Mesothelial cell of epicardium (in vitro differentiated cells): ENCODE measurements around the gene CLEC1A. TPM values are rescaled to one million over a fixed set of nuclear protein-coding genes. Genes with fewer than 3 reads are reported as not detected.
A peak's percentile ranks its signal among the peaks of the same experiment; 100 is the strongest.

Source experiments
- DNase-seq, 2 experiments: peaks; one replicate each; pipeline ENCODE4 v3.0.0; 2021; ENCODE audit warnings: low spot score in 2 of 2; ENCODE audit not compliant: unreplicated experiment in 2 of 2
- H3K27ac Mint-ChIP-seq: 2 replicates; pipeline ENCODE4 v1.8.0; 2021; ENCODE audit warnings: mixed read lengths
- H3K27me3 Mint-ChIP-seq: 2 replicates; pipeline ENCODE4 v1.8.0; 2021; ENCODE audit warnings: low read depth, mixed read lengths
- H3K36me3 Mint-ChIP-seq: 2 replicates; pipeline ENCODE4 v1.8.0; 2021; ENCODE audit warnings: mixed read lengths
- H3K4me1 Mint-ChIP-seq: 2 replicates; pipeline ENCODE4 v1.8.0; 2021; ENCODE audit warnings: mixed read lengths
- H3K4me3 Mint-ChIP-seq: 2 replicates; pipeline ENCODE4 v1.8.0; 2021; ENCODE audit warnings: mild to moderate bottlenecking, moderate library complexity, mixed read lengths
- H3K9me3 Mint-ChIP-seq: 2 replicates; pipeline ENCODE4 v1.8.0; 2021; ENCODE audit warnings: mixed read lengths
- CTCF ChIP-seq: fragments of 200-600 bp; sonication (generic); IDR thresholded peaks from one replicate; pipeline ENCODE4 v1.5.0; 2021; ENCODE audit warnings: antibody characterized with exemption; ENCODE audit not compliant: unreplicated experiment
- total RNA-seq: library from RNA; stranded (reverse); gene quantifications from 3 replicates; pipeline ENCODE4 v1.2.1, GENCODE V29; 2021

Gene CLEC1A
- total RNA-seq, 1 donor from 2014 or later = 0.51 TPM

- Mint-ChIP-seq H3K27ac (peak overlapping the region; percentile 92), H3K27me3 (no peaks in the 10 kb centered on the region), H3K9me3 (peaks cover 20% of the 10 kb centered on the region), H3K4me1 (peaks cover 37% of the 10 kb centered on the region), H3K36me3 (peaks cover 7% of the 10 kb centered on the region), H3K4me3 (peak overlapping the region; percentile 42)
- no peak for TF ChIP-seq CTCF
- DNase-seq = peak in 1 of 2 experiments; percentile 43
Measured at GRCh38 chr12:10101042-10101579, 2.3 kb upstream of the CLEC1A start.

- Mint-ChIP-seq H3K9me3 (no peaks in the 10 kb centered on the region), H3K4me3 (no peak overlapping the region), H3K4me1 (peaks cover 37% of the 10 kb centered on the region), H3K27ac (peak overlapping the region; percentile 17), H3K36me3 (no peaks in the 10 kb centered on the region), H3K27me3 (no peaks in the 10 kb centered on the region)
- no peak for DNase-seq
- TF ChIP-seq CTCF = no peak
Measured at GRCh38 chr12:10097521-10097920, 1.3 kb downstream of the CLEC1A start.

GRCh38 chr12:10095971-10096370 lies 2.8 kb downstream of the CLEC1A start:
- H3K36me3 Mint-ChIP-seq = no peaks in the 10 kb centered on the region
- no peak for DNase-seq
- peaks cover 25% of the 10 kb centered on the region for H3K4me1 Mint-ChIP-seq
- no peaks in the 10 kb centered on the region for H3K27me3 Mint-ChIP-seq
- H3K9me3 Mint-ChIP-seq = no peaks in the 10 kb centered on the region
- no peak overlapping the region for H3K4me3 Mint-ChIP-seq
- no peak for TF ChIP-seq CTCF
- no peak overlapping the region for H3K27ac Mint-ChIP-seq

GRCh38 chr12:10094646-10095395 lies 4.0 kb downstream of the CLEC1A start:
- Mint-ChIP-seq H3K36me3 (no peaks in the 10 kb centered on the region), H3K27me3 (no peaks in the 10 kb centered on the region), H3K4me3 (no peak overlapping the region), H3K9me3 (no peaks in the 10 kb centered on the region), H3K4me1 (peaks cover 23% of the 10 kb centered on the region), H3K27ac (no peak overlapping the region)
- no peak for TF ChIP-seq CTCF
- DNase-seq = no peak

GRCh38 chr12:10088955-10089900 lies 9.6 kb downstream of the CLEC1A start:
- Mint-ChIP-seq H3K9me3 (peaks cover 21% of the 10 kb centered on the region), H3K27ac (no peak overlapping the region), H3K27me3 (no peaks in the 10 kb centered on the region)

More at GRCh38 chr12:10088955-10089900, 9.6 kb downstream of the CLEC1A start:
- peaks cover 3% of the 10 kb centered on the region for H3K4me1 Mint-ChIP-seq
- DNase-seq = no peak
- no peak for TF ChIP-seq CTCF
- H3K36me3 Mint-ChIP-seq = peaks cover 4% of the 10 kb centered on the region
- no peak overlapping the region for H3K4me3 Mint-ChIP-seq
